NB4 (cell line): Measurements from ENCODE around the gene RNF166.

ENCODE experiments used
- DNase-seq: peaks from one replicate; pipeline ENCODE4 v3.0.0; 2010; ENCODE audit warnings: low read depth
- H3K4me3 ChIP-seq: one replicate; pipeline ENCODE4 v1.5.1; 2011; ENCODE audit warnings: mild to moderate bottlenecking, low read depth, low read length, moderate library complexity
- MYC ChIP-seq: IDR thresholded peaks from 2 replicates; pipeline ENCODE4 v1.6.1; 2011; ENCODE audit warnings: low read depth, low read length
- POLR2A ChIP-seq: IDR thresholded peaks from 2 replicates; pipeline ENCODE4 v1.6.1; 2011; ENCODE audit warnings: mild to moderate bottlenecking; ENCODE audit not compliant: insufficient read length; ENCODE audit errors: extremely low read depth
- TF ChIP-seq, protein P1 (sequence below): IDR thresholded peaks from 2 replicates; pipeline ENCODE4 v1.6.1; 2011; ENCODE audit warnings: low read depth, low read length
- TF ChIP-seq, protein P2 (sequence below): IDR thresholded peaks from one replicate; pipeline ENCODE4 v1.5.1; 2012; ENCODE audit warnings: low read depth, low read length

RNF166 gene

DNA sequence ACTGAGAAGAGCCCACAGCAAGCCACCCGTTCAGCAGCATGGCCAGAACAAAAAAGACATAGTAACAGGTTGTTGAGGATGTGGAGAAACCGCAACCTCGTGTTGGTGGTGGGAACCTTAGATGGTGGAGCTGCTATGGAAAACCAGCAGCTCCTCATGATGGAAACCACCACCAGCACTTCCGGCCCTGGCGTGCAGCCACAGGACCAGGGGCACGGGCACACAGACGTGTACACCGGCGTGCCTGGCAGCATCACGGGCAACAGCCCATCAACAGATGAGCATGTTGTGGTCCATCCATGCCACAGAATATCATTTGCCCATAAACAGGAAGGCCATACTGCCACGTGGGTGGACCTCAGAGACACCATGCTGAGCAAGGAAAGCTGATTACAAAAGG lies 12.0 kb upstream of the RNF166 start:
- H3K4me3 ChIP-seq, result no peak overlapping the region
- TF ChIP-seq, protein P1, sequence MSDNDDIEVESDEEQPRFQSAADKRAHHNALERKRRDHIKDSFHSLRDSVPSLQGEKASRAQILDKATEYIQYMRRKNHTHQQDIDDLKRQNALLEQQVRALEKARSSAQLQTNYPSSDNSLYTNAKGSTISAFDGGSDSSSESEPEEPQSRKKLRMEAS, result no peak
- TF ChIP-seq POLR2A, result no peak
- TF ChIP-seq MYC, result no peak
- TF ChIP-seq, protein P2, sequence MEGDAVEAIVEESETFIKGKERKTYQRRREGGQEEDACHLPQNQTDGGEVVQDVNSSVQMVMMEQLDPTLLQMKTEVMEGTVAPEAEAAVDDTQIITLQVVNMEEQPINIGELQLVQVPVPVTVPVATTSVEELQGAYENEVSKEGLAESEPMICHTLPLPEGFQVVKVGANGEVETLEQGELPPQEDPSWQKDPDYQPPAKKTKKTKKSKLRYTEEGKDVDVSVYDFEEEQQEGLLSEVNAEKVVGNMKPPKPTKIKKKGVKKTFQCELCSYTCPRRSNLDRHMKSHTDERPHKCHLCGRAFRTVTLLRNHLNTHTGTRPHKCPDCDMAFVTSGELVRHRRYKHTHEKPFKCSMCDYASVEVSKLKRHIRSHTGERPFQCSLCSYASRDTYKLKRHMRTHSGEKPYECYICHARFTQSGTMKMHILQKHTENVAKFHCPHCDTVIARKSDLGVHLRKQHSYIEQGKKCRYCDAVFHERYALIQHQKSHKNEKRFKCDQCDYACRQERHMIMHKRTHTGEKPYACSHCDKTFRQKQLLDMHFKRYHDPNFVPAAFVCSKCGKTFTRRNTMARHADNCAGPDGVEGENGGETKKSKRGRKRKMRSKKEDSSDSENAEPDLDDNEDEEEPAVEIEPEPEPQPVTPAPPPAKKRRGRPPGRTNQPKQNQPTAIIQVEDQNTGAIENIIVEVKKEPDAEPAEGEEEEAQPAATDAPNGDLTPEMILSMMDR, result no peak
- no peak for DNase-seq

DNA sequence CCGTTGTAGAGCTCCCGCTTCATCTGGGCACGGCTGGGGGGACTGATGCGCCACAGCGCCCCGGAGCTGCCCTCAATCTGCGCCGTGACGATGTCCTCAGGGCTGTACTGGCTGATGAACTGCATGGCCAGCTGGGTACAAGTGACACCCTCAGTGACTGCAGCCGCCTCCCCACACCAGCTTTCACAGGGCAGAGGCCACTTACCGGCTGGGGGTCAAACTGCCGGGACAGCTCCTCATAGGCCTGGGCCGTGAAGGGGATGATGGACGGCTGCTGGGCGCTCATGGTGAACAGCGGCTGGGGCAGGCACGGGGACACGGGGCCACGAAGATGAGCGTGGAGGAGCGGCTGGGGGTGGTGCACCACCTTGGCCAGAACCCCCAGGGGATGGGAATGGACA lies 10.4 kb upstream of the RNF166 start:
- TF ChIP-seq, protein P2, result no peak
- TF ChIP-seq, protein P1, result no peak
- no peak for DNase-seq
- H3K4me3 ChIP-seq, result no peak overlapping the region

DNA sequence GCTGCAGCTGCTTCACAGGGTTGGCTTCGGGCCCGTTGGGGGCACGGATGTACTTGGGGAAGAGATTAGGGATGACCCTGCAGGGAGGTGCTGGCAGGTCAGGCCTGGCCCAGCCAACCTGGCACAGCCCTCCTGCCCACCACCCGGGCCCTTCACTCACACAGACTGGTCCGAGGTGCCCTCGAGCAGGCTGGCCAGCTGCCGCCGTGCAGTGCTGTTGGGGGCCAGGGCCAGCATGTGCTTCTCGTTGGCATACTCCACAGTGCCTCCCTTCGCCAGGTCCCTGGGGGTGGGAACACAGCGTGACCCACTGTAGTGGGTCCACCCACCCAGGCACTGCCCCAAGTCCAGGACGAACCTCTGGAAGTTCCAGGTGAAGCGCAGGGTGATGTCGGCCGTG lies 10.0 kb upstream of the RNF166 start:
- TF ChIP-seq, protein P1, result no peak
- TF ChIP-seq, protein P2, result no peak
- TF ChIP-seq POLR2A (no peak), MYC (no peak)
- H3K4me3 ChIP-seq, result no peak overlapping the region
- no peak for DNase-seq

DNA sequence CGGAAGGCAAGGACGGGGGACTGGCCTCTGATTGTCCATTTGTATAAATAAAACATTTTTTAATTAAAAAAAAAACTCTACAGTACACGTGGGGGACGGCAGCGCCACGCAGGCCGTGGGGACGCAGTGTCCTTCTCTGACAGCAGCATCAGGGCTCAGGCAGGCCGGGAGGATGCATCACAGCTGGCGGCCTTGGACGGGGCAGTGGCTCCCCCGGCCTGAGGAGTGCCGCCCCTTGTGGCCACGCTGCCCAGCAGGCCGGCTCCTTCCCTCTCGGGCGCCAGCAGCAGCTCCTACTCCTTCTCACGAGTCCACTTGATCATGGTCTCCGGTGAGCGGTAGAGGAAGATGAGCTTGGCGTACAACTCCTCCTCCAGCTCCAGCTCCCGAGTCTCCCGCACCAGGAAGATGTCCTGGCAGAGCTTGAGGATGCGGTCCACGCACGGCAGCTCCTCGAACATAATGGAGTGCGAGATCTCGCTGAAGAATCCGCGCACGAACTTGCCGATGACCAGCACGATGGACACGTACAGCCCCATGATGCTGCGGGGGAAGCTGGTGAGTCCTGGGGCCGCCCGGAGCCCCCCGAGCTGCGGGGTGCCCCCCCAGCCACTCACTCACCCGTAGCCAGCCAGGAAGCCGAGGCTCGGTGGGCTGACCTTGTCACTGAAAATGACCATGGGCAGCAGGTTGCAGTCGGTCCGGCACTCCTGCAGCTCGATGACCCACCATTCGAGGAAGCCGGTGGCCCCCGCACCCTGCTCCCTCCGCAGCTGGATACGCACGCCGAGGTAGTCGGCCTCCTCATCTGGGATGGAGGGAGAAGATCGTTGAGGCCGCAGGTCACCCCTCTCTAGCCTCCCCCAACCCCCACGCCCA lies 9.3 kb upstream of the RNF166 start:
- H3K4me3 ChIP-seq, result no peak overlapping the region
- no peak for TF ChIP-seq MYC
- TF ChIP-seq, protein P2, result no peak
- TF ChIP-seq, protein P1, result no peak
- no peak for DNase-seq

DNA sequence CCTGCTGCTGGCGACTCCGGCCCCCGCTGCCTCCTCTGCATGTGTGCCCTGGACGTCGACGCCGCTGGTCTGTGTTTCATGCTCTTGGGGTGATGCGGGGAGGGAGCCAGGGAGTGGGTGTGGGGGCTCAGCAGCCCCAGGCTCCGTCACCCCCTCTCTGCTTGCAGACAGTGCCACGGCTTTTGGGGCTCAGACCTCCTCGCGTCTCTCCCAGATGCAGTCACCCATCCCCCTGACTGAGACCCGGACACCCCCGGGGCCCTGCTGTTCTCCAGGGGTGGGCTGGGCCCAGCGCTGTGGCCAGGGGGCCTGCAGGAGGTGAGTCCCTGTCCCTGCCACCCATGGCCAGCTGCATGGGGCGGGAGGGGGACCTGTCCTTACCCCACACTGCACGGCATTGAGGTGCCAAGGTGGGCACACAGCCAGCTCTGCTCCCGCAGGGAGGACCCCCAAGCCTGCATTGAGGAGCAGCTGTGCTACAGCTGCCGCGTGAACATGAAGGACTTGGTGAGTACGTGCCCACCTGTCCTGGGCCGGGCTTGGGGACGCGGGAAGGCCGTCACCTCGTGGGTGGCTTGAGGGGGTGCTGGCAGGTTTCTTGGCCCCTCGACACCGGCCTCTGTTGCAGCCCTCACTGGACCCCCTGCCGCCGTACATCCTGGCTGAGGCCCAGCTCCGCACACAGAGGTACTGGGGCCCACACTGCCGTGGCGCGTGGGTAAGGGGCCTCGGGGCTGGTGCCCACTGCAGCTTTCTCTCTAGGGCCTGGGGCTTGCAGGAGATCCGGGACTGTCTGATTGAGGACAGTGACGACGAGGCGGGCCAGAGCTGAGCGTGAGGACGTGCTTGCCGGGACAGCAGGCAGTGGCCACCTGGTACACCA lies 8.5 kb upstream of the RNF166 start:
- H3K4me3 ChIP-seq, result no peak overlapping the region
- no peak for DNase-seq
- TF ChIP-seq POLR2A (no peak), MYC (no peak)
- TF ChIP-seq, protein P2, result no peak
